GM12878 (cell line): Measurements from ENCODE around the gene NFKBIE. TPM values are rescaled to one million over a fixed set of nuclear protein-coding genes. Genes with fewer than 3 reads are reported as not detected.

Source experiments
- ATAC-seq: fragments of 200-7000 bp; cut with Tn5 transposase; 3 replicates; pipeline ENCODE4 v1.9.1; 2020; ENCODE audit warnings: mild to moderate bottlenecking, moderate library complexity
- BruUV-seq: library from RNA; stranded (reverse); fragments of 400-500 nt; replicated peaks from 2 replicates; lab custom pipeline; 2021; lab: Mats Ljungman, UMichigan
- CTCF ChIA-PET: fragments of 300-600 bp; sonication (Branson Sonifier 250); formaldehyde crosslinking; extraction: SDS; loops from one replicate; lab custom pipeline; 2021; ENCODE audit warnings: inconsistent platforms; lab: Yijun Ruan, JAX
- POLR2A ChIA-PET: fragments of 350-600 bp; formaldehyde crosslinking; extraction: SDS; loops from one replicate; lab custom pipeline; 2021; ENCODE audit warnings: inconsistent platforms; lab: Charles Lee
- RAD21 ChIA-PET: fragments of 300-600 bp; sonication (Branson Sonifier 250); formaldehyde crosslinking; loops from one replicate; lab custom pipeline; 2023; ENCODE audit warnings: antibody characterized with exemption; ENCODE audit not compliant: unreplicated experiment; lab: Charles Lee
- SMC1A ChIA-PET: fragments of 300-600 bp; sonication (Branson Sonifier 250); formaldehyde crosslinking; loops from one replicate; lab custom pipeline; 2023; ENCODE audit not compliant: unreplicated experiment, uncharacterized antibody; lab: Charles Lee
- DNase-seq: peaks from one replicate; pipeline ENCODE4 v3.0.0-alpha.2; 2011; ENCODE audit warnings: low read depth, low spot score
- FAIRE-seq: peaks from 3 replicates; lab custom pipeline; 2011; peaks lifted over from hg19 to GRCh38; lab: Jason Lieb, UNC
- H2AFZ ChIP-seq: 2 replicates; pipeline ENCODE4 v1.6.0; 2011; ENCODE audit warnings: low read depth, low read length, control low read depth; ENCODE audit not compliant: control insufficient read depth
- H3K27ac ChIP-seq: 2 replicates; pipeline ENCODE4 v1.5.1; 2011; ENCODE audit warnings: control low read depth; ENCODE audit not compliant: control insufficient read depth, insufficient read depth
- H3K27me3 ChIP-seq, 2 experiments: replicated peaks in 1 of 2; 2 replicates each; pipeline versions ENCODE4 v1.6.0 to v1.6.1; 2011; ENCODE audit warnings: low read length in 1 of 2; ENCODE audit not compliant: control insufficient read depth in 2 of 2, insufficient read depth in 2 of 2
- H3K36me3 ChIP-seq, 2 experiments: 2 replicates each; pipeline ENCODE4 v1.5.1; 2011; ENCODE audit warnings: low read length in 1 of 2; ENCODE audit not compliant: control insufficient read depth in 2 of 2, insufficient read depth in 2 of 2
- H3K4me1 ChIP-seq: 2 replicates; pipeline ENCODE4 v1.6.1; 2011; ENCODE audit warnings: mild to moderate bottlenecking, low read length, moderate library complexity, mixed read lengths; ENCODE audit not compliant: control insufficient read depth, insufficient read depth
- H3K4me2 ChIP-seq: 2 replicates; pipeline ENCODE4 v1.6.0; 2011; ENCODE audit warnings: control low read depth; ENCODE audit not compliant: control insufficient read depth, insufficient read depth
- H3K4me3 ChIP-seq: fragments of 200-600 bp; sonication (generic); 2 replicates; pipeline ENCODE4 v1.5.1; 2016
- H3K79me2 ChIP-seq: 2 replicates; pipeline ENCODE4 v1.6.0; 2011; ENCODE audit warnings: low read length; ENCODE audit not compliant: control insufficient read depth, insufficient read depth
- H3K9ac ChIP-seq: 2 replicates; pipeline ENCODE4 v1.8.0; 2011; ENCODE audit warnings: low read length, control low read depth, mixed read lengths; ENCODE audit not compliant: control insufficient read depth, insufficient read depth
- H3K9me3 ChIP-seq: replicated peaks from 3 replicates; pipeline ENCODE4 v1.5.1; 2011; ENCODE audit warnings: mild to moderate bottlenecking, low read length; ENCODE audit not compliant: control insufficient read depth, insufficient read depth
- H4K20me1 ChIP-seq: 2 replicates; pipeline ENCODE4 v1.6.0; 2011; ENCODE audit not compliant: control insufficient read depth, insufficient read depth
- BHLHE40 ChIP-seq, 2 experiments: fragments of 450-650 bp in 1 of 2; IDR thresholded peaks; 2 replicates each; pipeline ENCODE4 v1.6.1; 2011 to 2017; ENCODE audit warnings: low read depth in 2 of 2, borderline replicate concordance in 1 of 2, improper control_type of control experiment in 1 of 2, low read length in 1 of 2, mild to moderate bottlenecking in 1 of 2
- CBX5 ChIP-seq: sonication (generic); IDR thresholded peaks from 2 replicates; pipeline ENCODE4 v1.6.1; 2016; ENCODE audit warnings: low read depth, moderate library complexity, mild to moderate bottlenecking, inconsistent platforms
- CHD4 ChIP-seq: fragments of 200-600 bp; sonication (generic); IDR thresholded peaks from 2 replicates; pipeline ENCODE4 v1.6.1; 2016; ENCODE audit warnings: mild to moderate bottlenecking
- DPF2 ChIP-seq: fragments of 450-650 bp; IDR thresholded peaks from 2 replicates; pipeline ENCODE4 v1.6.1; 2017; ENCODE audit warnings: mild to moderate bottlenecking
- ELK1 ChIP-seq: IDR thresholded peaks from 2 replicates; pipeline ENCODE4 v1.6.1; 2012; ENCODE audit warnings: low read depth, low read length, improper control_type of control experiment
- KDM1A ChIP-seq: fragments of 200-600 bp; sonication (generic); IDR thresholded peaks from 2 replicates; pipeline ENCODE4 v1.6.1; 2016; ENCODE audit warnings: borderline replicate concordance
- MEF2A ChIP-seq: IDR thresholded peaks from 2 replicates; pipeline ENCODE4 v1.6.1; 2011; ENCODE audit warnings: low read depth, mild to moderate bottlenecking, low read length, moderate library complexity; ENCODE audit not compliant: insufficient read depth
- NFIC ChIP-seq: IDR thresholded peaks from 2 replicates; pipeline ENCODE4 v1.6.1; 2012; ENCODE audit warnings: low read depth, mild to moderate bottlenecking, inconsistent platforms, low read length, moderate library complexity
- NFYA ChIP-seq: IDR thresholded peaks from 2 replicates; pipeline ENCODE4 v1.6.1; 2011; ENCODE audit warnings: low read depth, mild to moderate bottlenecking, low read length, improper control_type of control experiment, borderline replicate concordance
- POLR2AphosphoS2 ChIP-seq: IDR thresholded peaks from 2 replicates; pipeline ENCODE4 v1.6.1; 2011; ENCODE audit warnings: low read depth, mild to moderate bottlenecking, low read length, improper control_type of control experiment, moderate library complexity
- POU2F2 ChIP-seq: IDR thresholded peaks from 3 replicates; pipeline ENCODE4 v1.6.1; 2011; ENCODE audit warnings: low read depth, mild to moderate bottlenecking, low read length, borderline replicate concordance
- RAD21 ChIP-seq: IDR thresholded peaks from 2 replicates; pipeline ENCODE4 v1.6.1; 2011; ENCODE audit warnings: mild to moderate bottlenecking, low read depth, low read length, moderate library complexity; ENCODE audit not compliant: insufficient read depth
- RBBP5 ChIP-seq: fragments of 200-600 bp; sonication (generic); conservative IDR thresholded peaks from 2 replicates; pipeline ENCODE4 v1.6.1; 2016
- SIX5 ChIP-seq: IDR thresholded peaks from 2 replicates; pipeline ENCODE4 v1.6.1; 2011; ENCODE audit warnings: mild to moderate bottlenecking, low read depth, low read length, moderate library complexity; ENCODE audit not compliant: severe bottlenecking
- SMC3 ChIP-seq: IDR thresholded peaks from 2 replicates; pipeline ENCODE4 v1.6.1; 2011; ENCODE audit warnings: low read length, improper control_type of control experiment, borderline replicate concordance
- STAT3 ChIP-seq: IDR thresholded peaks from 2 replicates; pipeline ENCODE4 v1.6.1; 2011; ENCODE audit warnings: low read depth, low read length, improper control_type of control experiment
- ZBTB40 ChIP-seq: fragments of 450-650 bp; IDR thresholded peaks from 2 replicates; pipeline ENCODE4 v1.6.1; 2016; ENCODE audit warnings: mild to moderate bottlenecking, moderate library complexity, borderline replicate concordance
- WGBS: methylation state at CpG from one replicate; pipeline ENCODE4 v1.1.6; 2016; ENCODE audit warnings: low lambda C conversion rate; ENCODE audit not compliant: insufficient replicate concordance, insufficient coverage; ENCODE audit errors: missing lambda C conversion rate; 5-methylcytosine and 5-hydroxymethylcytosine counted together
- in situ Hi-C: fragments of 300-500 bp; cut with MboI; formaldehyde crosslinking; loops from 9 replicates; pipeline ENCODE4 v1.14.3; 2018; ENCODE audit warnings: mixed read lengths
- intact Hi-C: fragments of 100-400 bp; cut with micrococcal nuclease; formaldehyde crosslinking; loops from one replicate; pipeline ENCODE4 v1.14.2; 2022; ENCODE audit not compliant: unreplicated experiment
- polyA plus RNA-seq, 11 experiments: library from polyadenylated mRNA; depleted of rRNA in 4 of 11; unstranded in 6 of 11; stranded (reverse) in 5 of 11; fragments of >200 nt; fragmentation: Nextera tagmentation in 4 of 11; fragmentation: Illumina TruSeq in 1 of 11; extraction: Ambion mirVana in 4 of 11; extraction: Trizol in 1 of 11; gene quantifications; 1 replicate in 1 of 11; 2 replicates in 10 of 11; pipeline versions ENCODE4 v1.2.1 to v1.2.3, GENCODE V29; 2011 to 2016; ENCODE audit warnings: inconsistent platforms in 2 of 11, missing spikeins in 2 of 11, low read depth in 1 of 11
- total RNA-seq, 4 experiments: library from RNA; depleted of rRNA in 3 of 4; stranded (reverse); fragments of >200 nt in 3 of 4; fragmentation: Illumina TruSeq in 1 of 4; extraction: Trizol in 1 of 4; gene quantifications; 2 replicates each; pipeline versions ENCODE4 v1.2.1 to v1.2.3, GENCODE V29; 2013 to 2021

Gene NFKBIE
- total and polyA plus RNA-seq, 10 of the 15 experiments (the other 5 are each of a cell fraction or from before 2014, with no cell fraction given): 10.4 to 106 (median 38.8) TPM

GRCh38 chr6:44294832-44295791 lies 29.8 kb upstream of the NFKBIE start (continued):
- TF ChIP-seq RAD21: no peak
- no peak for TF ChIP-seq MEF2A
- no peak for TF ChIP-seq BHLHE40 (IDR thresholded peaks at IDR 0.05; ENCODE audit: borderline replicate concordance in 1 of 2, low read depth in 2 of 2, low read length in 1 of 2)
- TF ChIP-seq RBBP5: no peak
- TF ChIP-seq CBX5: no peak
- TF ChIP-seq NFIC: no peak
- TF ChIP-seq POLR2AphosphoS2: no peak
- TF ChIP-seq, all 136 proteins: peak for 0

DNA sequence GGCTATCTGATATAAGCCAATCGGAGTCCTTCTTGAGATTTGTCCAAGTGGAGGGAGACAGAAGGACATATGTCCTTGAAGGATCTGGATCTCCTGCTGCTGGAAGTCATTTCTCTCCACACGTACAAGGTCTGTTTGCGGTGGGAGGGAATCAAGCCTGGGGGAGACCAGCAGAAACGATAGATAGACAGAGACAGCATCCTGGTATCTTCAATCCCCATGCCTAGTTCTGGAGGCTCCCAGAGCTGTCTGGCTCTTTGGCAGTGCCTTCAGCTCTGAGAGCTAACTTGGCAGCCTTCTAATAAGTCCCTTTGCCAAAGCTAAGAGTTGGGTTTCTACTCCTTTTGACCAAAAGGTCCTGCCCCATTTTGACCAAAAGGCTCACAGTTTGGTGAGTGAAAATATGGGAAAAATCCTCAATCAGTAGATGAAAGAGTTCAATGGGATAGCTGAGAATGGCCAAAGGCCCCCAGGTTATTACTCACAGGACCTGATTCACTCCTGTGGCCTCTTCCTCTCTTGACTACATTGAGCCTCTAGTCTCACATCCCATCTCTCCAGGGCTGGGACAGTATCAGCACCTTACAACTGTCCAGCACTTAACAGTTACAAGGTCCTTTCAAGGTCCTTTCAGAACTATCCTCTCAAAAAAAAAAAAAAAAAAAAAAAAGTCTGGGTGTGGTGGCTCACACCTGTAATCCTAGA lies 27.5 kb upstream of the NFKBIE start:
- BruUV-seq: no TSS peak
- ChIA-PET CTCF (interaction anchor here (0.6 to 1.4 kb wide), 3 partner anchors 25 to 120 kb away, joined by 3 to 6 read pairs (median 3); no protein-coding TSS in a partner anchor), SMC1A (no interaction called here), POLR2A (no interaction called here), RAD21 (no interaction called here)
- ATAC-seq (no peak), FAIRE-seq (no peak), DNase-seq (no peak)
- Histone ChIP-seq H3K27me3 (peaks cover 7 to 14% of the 10 kb centered on the region in 2 experiments), H3K79me2 (no peaks in the 10 kb centered on the region), H3K4me1 (no peaks in the 10 kb centered on the region), H3K9ac (no peak overlapping the region), H3K36me3 (no peaks in the 10 kb centered on the region), H4K20me1 (no peaks in the 10 kb centered on the region), H3K27ac (no peak overlapping the region), H2AFZ (no peak overlapping the region), H3K9me3 (no peaks in the 10 kb centered on the region), H3K4me2 (no peak overlapping the region), H3K4me3 (no peak overlapping the region)
- WGBS: 37% methylated on average over 4 of the region's 4 CpGs
- in situ Hi-C loops: no loop called here
- intact Hi-C loops: no loop called here
- TF ChIP-seq KDM1A: no peak
- TF ChIP-seq ELK1: no peak
- no peak for TF ChIP-seq STAT3
- TF ChIP-seq CHD4: no peak
- no peak for TF ChIP-seq ZBTB40
- no peak for TF ChIP-seq POU2F2
- no peak for TF ChIP-seq SMC3
- TF ChIP-seq RBBP5: no peak
- TF ChIP-seq SIX5: no peak
- TF ChIP-seq DPF2: no peak
- TF ChIP-seq NFYA: no peak
